HepG2 (cell line): ENCODE results near the gene DUSP7. TPM values are rescaled to one million over a fixed set of nuclear protein-coding genes. Genes with fewer than 3 reads are reported as not detected.

Experiments used
- ATM ChIP-seq: fragments of 450-650 bp; IDR thresholded peaks from 2 replicates; pipeline ENCODE4 v1.7.1; 2017; ENCODE audit warnings: mild to moderate bottlenecking, borderline replicate concordance
- BRD4 ChIP-seq: sonication (generic); formaldehyde crosslinking; IDR thresholded peaks from 2 replicates; pipeline ENCODE4 v1.4.0; 2020; ENCODE audit warnings: missing genetic modification reagents
- CENPT ChIP-seq: sonication (generic); formaldehyde crosslinking; IDR thresholded peaks from 2 replicates; pipeline ENCODE4 v1.8.0; 2022; ENCODE audit warnings: low read depth, mild to moderate bottlenecking, moderate library complexity, missing genetic modification reagents
- MAF1 ChIP-seq: sonication (generic); formaldehyde crosslinking; IDR thresholded peaks from 2 replicates; pipeline ENCODE4 v1.5.0; 2020; ENCODE audit warnings: missing genetic modification reagents, borderline replicate concordance
- RARA ChIP-seq: IDR thresholded peaks from 2 replicates; pipeline ENCODE4 v1.6.1; 2016; ENCODE audit warnings: missing genetic modification reagents, missing compliant biosample characterization
- SMC3 ChIP-seq: IDR thresholded peaks from 2 replicates; pipeline ENCODE4 v1.6.1; 2011; ENCODE audit warnings: low read length, improper control_type of control experiment
- ZFP90 ChIP-seq: sonication (generic); formaldehyde crosslinking; IDR thresholded peaks from 2 replicates; pipeline ENCODE4 v1.8.0; 2022; ENCODE audit warnings: missing genetic modification reagents, mild to moderate bottlenecking, inconsistent platforms, borderline replicate concordance
- ZNF234 ChIP-seq: sonication (generic); formaldehyde crosslinking; conservative IDR thresholded peaks from 2 replicates; pipeline ENCODE4 v1.5.1; 2020; ENCODE audit warnings: mild to moderate bottlenecking, missing genetic modification reagents
- ZNF335 ChIP-seq: sonication (generic); formaldehyde crosslinking; IDR thresholded peaks from 2 replicates; pipeline ENCODE4 v1.4.0; 2020; ENCODE audit warnings: missing genetic modification reagents
- ZNF549 ChIP-seq: sonication (generic); formaldehyde crosslinking; IDR thresholded peaks from 2 replicates; pipeline ENCODE4 v1.5.0; 2020; ENCODE audit warnings: missing genetic modification reagents
- ZNF607 ChIP-seq: sonication (generic); formaldehyde crosslinking; IDR thresholded peaks from 2 replicates; pipeline ENCODE4 v1.5.1; 2020; ENCODE audit warnings: missing genetic modification reagents, mild to moderate bottlenecking, borderline replicate concordance
- ZNF776 ChIP-seq: sonication (generic); formaldehyde crosslinking; IDR thresholded peaks from 2 replicates; pipeline ENCODE4 v1.4.0; 2020; ENCODE audit warnings: mild to moderate bottlenecking, missing genetic modification reagents
- ZNF883 ChIP-seq: sonication (generic); formaldehyde crosslinking; IDR thresholded peaks from 2 replicates; pipeline ENCODE4 v1.5.1; 2020; ENCODE audit warnings: mild to moderate bottlenecking, missing genetic modification reagents; ENCODE audit errors: not compliant biosample characterization
- ZSCAN29 ChIP-seq: sonication (generic); formaldehyde crosslinking; conservative IDR thresholded peaks from 2 replicates; pipeline ENCODE4 v1.4.0; 2020; ENCODE audit warnings: mild to moderate bottlenecking, missing genetic modification reagents
- polyA plus RNA-seq, 8 experiments: library from polyadenylated mRNA; depleted of rRNA in 3 of 8; stranded (reverse) in 7 of 8; unstranded in 1 of 8; fragments of >200 nt; fragmentation: Illumina TruSeq in 4 of 8; extraction: Trizol in 4 of 8; gene quantifications; 2 replicates each; pipeline versions ENCODE4 v1.2.1 to v1.2.3, GENCODE V29; 2011 to 2016; ENCODE audit warnings: low read depth in 4 of 8, missing spikeins in 1 of 8, mixed read lengths in 1 of 8; ENCODE audit not compliant: insufficient read depth in 1 of 8
- total RNA-seq, 5 experiments: library from RNA; depleted of rRNA; stranded (reverse); fragments of >200 nt; fragmentation: Illumina TruSeq; extraction: Trizol; gene quantifications; 2 replicates each; pipeline ENCODE4 v1.2.3, GENCODE V29; 2016; ENCODE audit warnings: low read depth in 1 of 5
- TF ChIP-seq, protein P1 (sequence below): sonication (generic); formaldehyde crosslinking; IDR thresholded peaks from 2 replicates; pipeline ENCODE4 v1.5.1; 2020; ENCODE audit warnings: missing genetic modification reagents, mild to moderate bottlenecking, borderline replicate concordance
- TF ChIP-seq, protein P2 (sequence below): sonication (generic); formaldehyde crosslinking; IDR thresholded peaks from 2 replicates; pipeline ENCODE4 v1.5.0; 2020; ENCODE audit warnings: missing genetic modification reagents, mild to moderate bottlenecking, borderline replicate concordance
- TF ChIP-seq, protein P3 (sequence below): sonication (generic); formaldehyde crosslinking; IDR thresholded peaks from 2 replicates; pipeline ENCODE4 v1.4.0; 2020; ENCODE audit warnings: missing genetic modification reagents
- TF ChIP-seq, protein P4 (sequence below): sonication (generic); formaldehyde crosslinking; IDR thresholded peaks from 2 replicates; pipeline ENCODE4 v1.4.0; 2020; ENCODE audit warnings: missing genetic modification reagents

The DUSP7 gene
- total and polyA plus RNA-seq, 2 of the 13 experiments (the other 11 are each of a cell fraction or from before 2014, with no cell fraction given) = 6.6 to 8.8 TPM

DNA sequence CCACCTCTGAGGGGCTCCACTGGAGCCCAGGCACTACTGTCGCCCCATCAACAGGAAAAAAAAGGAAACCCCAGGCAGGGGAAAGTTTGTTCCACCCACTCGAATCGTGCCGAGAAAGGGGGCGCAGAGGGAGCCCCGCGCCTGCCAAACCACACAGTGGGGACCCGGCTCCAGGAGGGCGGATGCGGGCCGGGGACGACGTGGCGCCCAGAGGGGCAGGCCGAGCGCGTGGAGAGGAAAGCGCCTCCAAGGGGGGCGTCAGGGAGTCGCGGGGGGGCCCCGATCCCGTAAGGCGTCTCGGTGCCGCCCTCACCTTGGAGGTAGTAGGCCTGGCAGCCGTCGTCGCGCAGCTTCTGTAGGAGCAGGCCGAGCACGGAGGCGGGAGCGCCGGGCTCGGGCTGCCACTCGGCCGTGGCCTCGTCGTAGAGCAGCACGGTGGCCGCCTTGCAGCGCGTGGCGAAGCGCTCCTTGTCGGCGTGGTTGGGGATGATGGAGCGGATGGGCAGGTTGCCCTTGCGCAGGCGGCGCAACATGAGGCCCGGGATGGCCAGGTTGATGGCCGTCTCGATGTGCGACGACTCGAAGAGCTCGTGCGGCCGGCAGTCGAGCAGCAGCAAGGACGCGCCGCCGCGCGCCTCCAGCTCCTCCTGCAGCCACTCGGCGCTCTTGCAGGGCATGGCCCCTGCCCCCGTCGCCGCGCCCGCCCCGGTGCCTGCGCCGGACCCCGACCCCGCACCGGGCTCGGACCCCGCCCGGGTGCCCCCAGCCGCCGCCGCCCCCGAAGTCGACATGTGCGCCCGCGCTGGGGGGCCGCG lies 627 bp downstream of the DUSP7 start (continued):
- TF ChIP-seq ZNF335 = no peak
- no peak for TF ChIP-seq SMC3
- peak; percentile 23; the same call in 1 of the 2 replicates for TF ChIP-seq RARA (CRISPR knock-in tag)
- TF ChIP-seq ZSCAN29 (CRISPR knock-in tag) = no peak
- peak; percentile 82; the same call in 1 of the 2 replicates for TF ChIP-seq CENPT (CRISPR knock-in tag)
- TF ChIP-seq MAF1 (CRISPR knock-in tag) = no peak
- no peak for TF ChIP-seq BRD4 (CRISPR knock-in tag)
- TF ChIP-seq, protein P1, sequence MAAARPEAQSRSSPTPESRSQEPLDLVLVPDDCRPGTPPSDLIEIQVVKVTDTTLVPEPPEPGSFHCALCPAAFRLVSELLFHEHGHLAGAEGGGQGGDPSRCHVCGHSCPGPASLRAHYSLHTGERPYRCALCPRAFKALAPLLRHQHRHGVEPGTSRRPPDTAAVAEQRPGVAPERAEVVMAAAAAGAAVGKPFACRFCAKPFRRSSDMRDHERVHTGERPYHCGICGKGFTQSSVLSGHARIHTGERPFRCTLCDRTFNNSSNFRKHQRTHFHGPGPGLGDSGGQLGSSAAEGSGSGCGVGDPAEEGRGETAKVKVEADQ = 0 out of 2 replicates have a peak, but pooled peaks have one; percentile 55
- TF ChIP-seq, protein P2, sequence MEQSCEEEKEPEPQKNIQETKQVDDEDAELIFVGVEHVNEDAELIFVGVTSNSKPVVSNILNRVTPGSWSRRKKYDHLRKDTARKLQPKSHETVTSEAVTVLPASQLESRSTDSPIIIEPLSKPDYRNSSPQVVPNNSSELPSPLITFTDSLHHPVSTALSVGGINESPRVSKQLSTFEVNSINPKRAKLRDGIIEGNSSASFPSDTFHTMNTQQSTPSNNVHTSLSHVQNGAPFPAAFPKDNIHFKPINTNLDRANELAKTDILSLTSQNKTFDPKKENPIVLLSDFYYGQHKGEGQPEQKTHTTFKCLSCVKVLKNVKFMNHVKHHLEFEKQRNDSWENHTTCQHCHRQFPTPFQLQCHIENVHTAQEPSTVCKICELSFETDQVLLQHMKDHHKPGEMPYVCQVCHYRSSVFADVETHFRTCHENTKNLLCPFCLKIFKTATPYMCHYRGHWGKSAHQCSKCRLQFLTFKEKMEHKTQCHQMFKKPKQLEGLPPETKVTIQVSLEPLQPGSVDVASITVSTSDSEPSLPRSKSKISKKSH = peak; percentile 85
- peak; percentile 96 for TF ChIP-seq ZNF883 (CRISPR knock-in tag)
- TF ChIP-seq ZFP90 (CRISPR knock-in tag) = no peak
- TF ChIP-seq ZNF776 = peak; percentile 92; the same call in 1 of the 2 replicates
- no peak for TF ChIP-seq ATM
- TF ChIP-seq, protein P3, sequence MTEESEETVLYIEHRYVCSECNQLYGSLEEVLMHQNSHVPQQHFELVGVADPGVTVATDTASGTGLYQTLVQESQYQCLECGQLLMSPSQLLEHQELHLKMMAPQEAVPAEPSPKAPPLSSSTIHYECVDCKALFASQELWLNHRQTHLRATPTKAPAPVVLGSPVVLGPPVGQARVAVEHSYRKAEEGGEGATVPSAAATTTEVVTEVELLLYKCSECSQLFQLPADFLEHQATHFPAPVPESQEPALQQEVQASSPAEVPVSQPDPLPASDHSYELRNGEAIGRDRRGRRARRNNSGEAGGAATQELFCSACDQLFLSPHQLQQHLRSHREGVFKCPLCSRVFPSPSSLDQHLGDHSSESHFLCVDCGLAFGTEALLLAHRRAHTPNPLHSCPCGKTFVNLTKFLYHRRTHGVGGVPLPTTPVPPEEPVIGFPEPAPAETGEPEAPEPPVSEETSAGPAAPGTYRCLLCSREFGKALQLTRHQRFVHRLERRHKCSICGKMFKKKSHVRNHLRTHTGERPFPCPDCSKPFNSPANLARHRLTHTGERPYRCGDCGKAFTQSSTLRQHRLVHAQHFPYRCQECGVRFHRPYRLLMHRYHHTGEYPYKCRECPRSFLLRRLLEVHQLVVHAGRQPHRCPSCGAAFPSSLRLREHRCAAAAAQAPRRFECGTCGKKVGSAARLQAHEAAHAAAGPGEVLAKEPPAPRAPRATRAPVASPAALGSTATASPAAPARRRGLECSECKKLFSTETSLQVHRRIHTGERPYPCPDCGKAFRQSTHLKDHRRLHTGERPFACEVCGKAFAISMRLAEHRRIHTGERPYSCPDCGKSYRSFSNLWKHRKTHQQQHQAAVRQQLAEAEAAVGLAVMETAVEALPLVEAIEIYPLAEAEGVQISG (CRISPR knock-in tag) = peak; percentile 68
- peak; percentile 57; the same call in 1 of the 2 replicates for TF ChIP-seq ZNF234 (CRISPR knock-in tag)
- TF ChIP-seq ZNF549 (CRISPR knock-in tag) = no peak
- peak; percentile 91 for TF ChIP-seq ZNF607 (CRISPR knock-in tag)
- TF ChIP-seq, protein P4, sequence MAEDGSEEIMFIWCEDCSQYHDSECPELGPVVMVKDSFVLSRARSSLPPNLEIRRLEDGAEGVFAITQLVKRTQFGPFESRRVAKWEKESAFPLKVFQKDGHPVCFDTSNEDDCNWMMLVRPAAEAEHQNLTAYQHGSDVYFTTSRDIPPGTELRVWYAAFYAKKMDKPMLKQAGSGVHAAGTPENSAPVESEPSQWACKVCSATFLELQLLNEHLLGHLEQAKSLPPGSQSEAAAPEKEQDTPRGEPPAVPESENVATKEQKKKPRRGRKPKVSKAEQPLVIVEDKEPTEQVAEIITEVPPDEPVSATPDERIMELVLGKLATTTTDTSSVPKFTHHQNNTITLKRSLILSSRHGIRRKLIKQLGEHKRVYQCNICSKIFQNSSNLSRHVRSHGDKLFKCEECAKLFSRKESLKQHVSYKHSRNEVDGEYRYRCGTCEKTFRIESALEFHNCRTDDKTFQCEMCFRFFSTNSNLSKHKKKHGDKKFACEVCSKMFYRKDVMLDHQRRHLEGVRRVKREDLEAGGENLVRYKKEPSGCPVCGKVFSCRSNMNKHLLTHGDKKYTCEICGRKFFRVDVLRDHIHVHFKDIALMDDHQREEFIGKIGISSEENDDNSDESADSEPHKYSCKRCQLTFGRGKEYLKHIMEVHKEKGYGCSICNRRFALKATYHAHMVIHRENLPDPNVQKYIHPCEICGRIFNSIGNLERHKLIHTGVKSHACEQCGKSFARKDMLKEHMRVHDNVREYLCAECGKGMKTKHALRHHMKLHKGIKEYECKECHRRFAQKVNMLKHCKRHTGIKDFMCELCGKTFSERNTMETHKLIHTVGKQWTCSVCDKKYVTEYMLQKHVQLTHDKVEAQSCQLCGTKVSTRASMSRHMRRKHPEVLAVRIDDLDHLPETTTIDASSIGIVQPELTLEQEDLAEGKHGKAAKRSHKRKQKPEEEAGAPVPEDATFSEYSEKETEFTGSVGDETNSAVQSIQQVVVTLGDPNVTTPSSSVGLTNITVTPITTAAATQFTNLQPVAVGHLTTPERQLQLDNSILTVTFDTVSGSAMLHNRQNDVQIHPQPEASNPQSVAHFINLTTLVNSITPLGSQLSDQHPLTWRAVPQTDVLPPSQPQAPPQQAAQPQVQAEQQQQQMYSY (CRISPR knock-in tag) = peak; percentile 33; the same call in 1 of the 2 replicates
